ENCODE data around the gene CCDC85A.

- TF ChIP-seq POLR2AphosphoS5 (IDR thresholded peaks at IDR 0.05) (no peak), SMC3 (conservative IDR thresholded peaks at IDR 0.05; ENCODE audit: poor library complexity) (no peak), EP300 (conservative IDR thresholded peaks at IDR 0.05; ENCODE audit: poor library complexity, severe bottlenecking) (no peak), REST (IDR thresholded peaks at IDR 0.05; ENCODE audit: borderline replicate concordance) (no peak), MXI1 (conservative IDR thresholded peaks at IDR 0.05; ENCODE audit: poor library complexity, severe bottlenecking) (no peak), EZH2 (IDR thresholded peaks at IDR 0.05; ENCODE audit: borderline replicate concordance, insufficient read depth, low read length, poor library complexity, severe bottlenecking) (no peak), TAF1 (IDR thresholded peaks at IDR 0.05; ENCODE audit: low read depth) (no peak), RAD21 (conservative IDR thresholded peaks at IDR 0.05) (no peak)
- TF ChIP-seq, protein P1, sequence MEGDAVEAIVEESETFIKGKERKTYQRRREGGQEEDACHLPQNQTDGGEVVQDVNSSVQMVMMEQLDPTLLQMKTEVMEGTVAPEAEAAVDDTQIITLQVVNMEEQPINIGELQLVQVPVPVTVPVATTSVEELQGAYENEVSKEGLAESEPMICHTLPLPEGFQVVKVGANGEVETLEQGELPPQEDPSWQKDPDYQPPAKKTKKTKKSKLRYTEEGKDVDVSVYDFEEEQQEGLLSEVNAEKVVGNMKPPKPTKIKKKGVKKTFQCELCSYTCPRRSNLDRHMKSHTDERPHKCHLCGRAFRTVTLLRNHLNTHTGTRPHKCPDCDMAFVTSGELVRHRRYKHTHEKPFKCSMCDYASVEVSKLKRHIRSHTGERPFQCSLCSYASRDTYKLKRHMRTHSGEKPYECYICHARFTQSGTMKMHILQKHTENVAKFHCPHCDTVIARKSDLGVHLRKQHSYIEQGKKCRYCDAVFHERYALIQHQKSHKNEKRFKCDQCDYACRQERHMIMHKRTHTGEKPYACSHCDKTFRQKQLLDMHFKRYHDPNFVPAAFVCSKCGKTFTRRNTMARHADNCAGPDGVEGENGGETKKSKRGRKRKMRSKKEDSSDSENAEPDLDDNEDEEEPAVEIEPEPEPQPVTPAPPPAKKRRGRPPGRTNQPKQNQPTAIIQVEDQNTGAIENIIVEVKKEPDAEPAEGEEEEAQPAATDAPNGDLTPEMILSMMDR (IDR thresholded peaks at IDR 0.05; ENCODE audit: poor library complexity, severe bottlenecking) = no peak
Observed at GRCh38 chr2:56195563-56195962, 11.8 kb downstream of the CCDC85A start.
